Measurements from ENCODE around the gene TTC28.

TTC28 gene

DNA sequence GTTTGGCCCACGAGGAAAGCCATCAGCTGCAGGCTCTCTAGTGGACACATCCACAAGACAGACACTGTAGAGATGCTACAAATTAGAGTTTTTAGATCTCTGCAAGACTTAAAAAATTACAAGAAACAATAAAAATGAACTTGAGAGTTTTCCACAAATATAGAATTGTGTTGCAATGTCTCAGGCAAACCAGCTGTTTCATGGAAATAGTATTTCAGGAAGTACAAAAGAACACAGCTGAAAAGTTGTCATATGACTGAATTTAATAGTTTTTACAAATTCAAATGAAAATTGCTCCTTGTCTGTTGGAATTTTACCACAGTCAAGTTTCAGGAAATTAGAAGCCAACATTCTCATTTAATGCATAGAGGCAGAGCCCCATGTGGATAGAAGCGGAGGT lies 576.0 kb downstream of the TTC28 start (continued):
- TF ChIP-seq MYNN (tag by site-specific recombination; IDR thresholded peaks at IDR 0.05; ENCODE audit: borderline replicate concordance): no peak
- no peak for TF ChIP-seq PRDM1 (tag by site-specific recombination; IDR thresholded peaks at IDR 0.05)
- no peak for TF ChIP-seq SP3 (tag by site-specific recombination; IDR thresholded peaks at IDR 0.05)
- TF ChIP-seq MEIS1 (CRISPR knock-in tag; IDR thresholded peaks at IDR 0.05; ENCODE audit: borderline replicate concordance): no peak
- no peak for TF ChIP-seq PRDM10 (tag by site-specific recombination; IDR thresholded peaks at IDR 0.05)

DNA sequence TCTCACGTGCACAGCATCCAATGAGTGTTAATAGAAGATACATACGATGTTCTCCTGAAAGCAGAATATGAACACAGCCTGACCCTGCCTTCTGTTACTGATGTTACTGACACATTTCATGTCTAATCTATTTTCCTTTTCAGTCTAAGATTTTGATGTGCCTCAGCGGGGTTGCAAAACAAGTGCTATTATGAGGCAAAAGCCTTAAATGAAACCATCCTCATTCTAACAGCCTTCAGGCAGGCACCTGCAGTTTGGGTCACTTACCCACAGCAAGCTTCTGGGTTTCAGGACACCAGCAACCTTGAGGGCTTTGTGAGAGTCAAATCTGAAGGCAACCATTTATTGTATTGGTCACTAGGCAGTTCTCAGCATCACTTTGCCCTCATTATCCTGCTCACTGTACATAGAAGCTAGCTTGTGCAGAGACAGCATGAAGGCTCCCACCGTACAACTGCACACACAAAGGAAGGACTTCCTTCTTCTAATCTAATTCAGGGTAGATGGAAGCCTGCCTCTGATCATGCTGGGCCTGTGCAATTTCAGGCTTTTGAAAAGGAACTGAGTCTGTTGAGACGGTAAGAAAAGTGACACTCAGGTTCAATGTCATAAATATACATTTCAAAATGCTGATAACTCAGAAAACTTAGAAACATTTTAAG lies 577.4 kb downstream of the TTC28 start:
- H3K9me3 ChIP-seq (ENCODE audit: control insufficient read depth, insufficient read depth, low read depth, low read length): no peaks in the 10 kb centered on the region
- TF ChIP-seq ZNF157 (tag by site-specific recombination; IDR thresholded peaks at IDR 0.05) (no peak), ZFP41 (tag by site-specific recombination; IDR thresholded peaks at IDR 0.05; ENCODE audit: borderline replicate concordance) (no peak), ZNF184 (tag by site-specific recombination; IDR thresholded peaks at IDR 0.05) (no peak), ZNF692 (tag by site-specific recombination; IDR thresholded peaks at IDR 0.05) (no peak), ZNF19 (tag by site-specific recombination; IDR thresholded peaks at IDR 0.05; ENCODE audit: low read depth) (no peak), ZNF324 (tag by site-specific recombination; IDR thresholded peaks at IDR 0.05) (no peak), ZNF423 (tag by site-specific recombination; IDR thresholded peaks at IDR 0.05) (no peak), ZEB2 (tag by site-specific recombination; IDR thresholded peaks at IDR 0.05) (no peak), ZNF121 (tag by site-specific recombination; IDR thresholded peaks at IDR 0.05) (no peak), ZNF677 (tag by site-specific recombination; IDR thresholded peaks at IDR 0.05) (no peak), ZNF560 (tag by site-specific recombination; IDR thresholded peaks at IDR 0.05; ENCODE audit: borderline replicate concordance) (no peak), ZNF645 (tag by site-specific recombination; IDR thresholded peaks at IDR 0.05) (no peak), ZNF707 (tag by site-specific recombination; IDR thresholded peaks at IDR 0.05) (no peak), ZNF837 (tag by site-specific recombination; IDR thresholded peaks at IDR 0.05) (no peak), ZSCAN16 (tag by site-specific recombination; IDR thresholded peaks at IDR 0.05) (no peak), ZNF585B (tag by site-specific recombination; IDR thresholded peaks at IDR 0.05) (no peak), SALL2 (tag by site-specific recombination; IDR thresholded peaks at IDR 0.05; ENCODE audit: borderline replicate concordance) (no peak), YY2 (tag by site-specific recombination; IDR thresholded peaks at IDR 0.05) (no peak), YY1 (tag by site-specific recombination; IDR thresholded peaks at IDR 0.05) (no peak)
- TF ChIP-seq, protein P1, sequence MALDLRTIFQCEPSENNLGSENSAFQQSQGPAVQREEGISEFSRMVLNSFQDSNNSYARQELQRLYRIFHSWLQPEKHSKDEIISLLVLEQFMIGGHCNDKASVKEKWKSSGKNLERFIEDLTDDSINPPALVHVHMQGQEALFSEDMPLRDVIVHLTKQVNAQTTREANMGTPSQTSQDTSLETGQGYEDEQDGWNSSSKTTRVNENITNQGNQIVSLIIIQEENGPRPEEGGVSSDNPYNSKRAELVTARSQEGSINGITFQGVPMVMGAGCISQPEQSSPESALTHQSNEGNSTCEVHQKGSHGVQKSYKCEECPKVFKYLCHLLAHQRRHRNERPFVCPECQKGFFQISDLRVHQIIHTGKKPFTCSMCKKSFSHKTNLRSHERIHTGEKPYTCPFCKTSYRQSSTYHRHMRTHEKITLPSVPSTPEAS (tag by site-specific recombination; IDR thresholded peaks at IDR 0.05): no peak
- POLR2A ChIA-PET: no interaction called here
- CTCF ChIA-PET: interaction anchor here (0.5 kb wide), 1 partner anchor 105 kb away, joined by 4 read pairs; no protein-coding TSS in a partner anchor
- H3K4me3 ChIP-seq (ENCODE audit: low read depth, low read length): no peak overlapping the region
- H3K27ac ChIP-seq (ENCODE audit: extremely low read depth, low read depth, low read length): no peak overlapping the region
- H3K36me3 ChIP-seq (ENCODE audit: control insufficient read depth in 2 of 2, insufficient read depth in 1 of 2, low read length in 2 of 2): peaks cover 0 to 34% of the 10 kb centered on the region in 2 experiments; a peak in 1 of 3 replicates
- H3K4me1 ChIP-seq (ENCODE audit: control insufficient read depth, insufficient read depth, low read length): no peaks in the 10 kb centered on the region

All from HEK293 (cell line).